CD4-positive, alpha-beta T cell (primary cell): ENCODE results near the gene ZIM2. TPM values are rescaled to one million over a fixed set of nuclear protein-coding genes. Genes with fewer than 3 reads are reported as not detected.

Source experiments
- ATAC-seq: fragments of 200-7000 bp; cut with Tn5 transposase; one replicate; pipeline ENCODE4 v1.10.0; 2022; ENCODE audit warnings: mild to moderate bottlenecking; ENCODE audit not compliant: poor library complexity
- CTCF ChIA-PET: fragments of 350-600 bp; sonication (Branson Sonifier 250); formaldehyde crosslinking; loops from one replicate; lab custom pipeline; 2021; ENCODE audit warnings: antibody characterized with exemption, inconsistent platforms; lab: Charles Lee
- POLR2A ChIA-PET: fragments of 350-600 bp; sonication (Branson Sonifier 250); formaldehyde crosslinking; loops from one replicate; lab custom pipeline; 2021; ENCODE audit warnings: antibody characterized with exemption, inconsistent platforms; lab: Charles Lee
- DNase-seq, 14 experiments: peaks; one replicate each; pipeline ENCODE4 v3.0.0-alpha.2; 2013 to 2020; ENCODE audit warnings: mixed read lengths in 2 of 14
- H3K27ac ChIP-seq, 2 donors: one replicate each; pipeline versions ENCODE4 v1.5.1 to v1.7.0; 2013; ENCODE audit warnings: low read length in 2 of 2, low read depth in 1 of 2, mild to moderate bottlenecking in 1 of 2
- H3K27me3 ChIP-seq, 2 experiments: 1 replicate in 1 of 2; 2 replicates in 1 of 2; pipeline versions ENCODE4 v1.6.1 to v1.7.0; 2013; ENCODE audit warnings: low read length in 2 of 2, control low read depth in 1 of 2, mild to moderate bottlenecking in 1 of 2, moderate library complexity in 1 of 2; ENCODE audit not compliant: insufficient read depth in 2 of 2, control insufficient read depth in 1 of 2
- H3K36me3 ChIP-seq: one replicate; pipeline ENCODE4 v1.6.1; 2013; ENCODE audit warnings: low read length, control low read depth; ENCODE audit not compliant: insufficient read depth
- H3K4me1 ChIP-seq: one replicate; pipeline ENCODE4 v1.6.1; 2013; ENCODE audit warnings: low read length, control low read depth; ENCODE audit not compliant: insufficient read depth
- H3K4me3 ChIP-seq: one replicate; pipeline ENCODE4 v1.5.1; 2013; ENCODE audit warnings: mild to moderate bottlenecking, low read length, moderate library complexity
- H3K9me3 ChIP-seq, 2 experiments: 1 replicate in 1 of 2; 2 replicates in 1 of 2; pipeline versions ENCODE4 v1.6.1 to v1.7.0; 2013; ENCODE audit warnings: low read length in 2 of 2, mild to moderate bottlenecking in 2 of 2, control low read depth in 1 of 2, moderate library complexity in 1 of 2; ENCODE audit not compliant: control insufficient read depth in 1 of 2, insufficient read depth in 1 of 2
- H3K27ac Mint-ChIP-seq: one replicate; pipeline ENCODE4 v1.8.0; 2020; ENCODE audit warnings: mixed read lengths
- H3K27me3 Mint-ChIP-seq: one replicate; pipeline ENCODE4 v1.8.0; 2021; ENCODE audit warnings: mixed read lengths
- H3K36me3 Mint-ChIP-seq: one replicate; pipeline ENCODE4 v1.8.0; 2021; ENCODE audit warnings: low read depth, mixed read lengths
- H3K4me1 Mint-ChIP-seq: one replicate; pipeline ENCODE4 v1.8.0; 2021; ENCODE audit warnings: low read depth, mixed read lengths
- H3K4me3 Mint-ChIP-seq: one replicate; pipeline ENCODE4 v1.8.0; 2020; ENCODE audit warnings: mild to moderate bottlenecking, mixed read lengths
- H3K9me3 Mint-ChIP-seq: one replicate; pipeline ENCODE4 v1.8.0; 2020; ENCODE audit warnings: mixed read lengths
- intact Hi-C, 2 experiments: fragments of 100-400 bp; cut with DNase I in 1 of 2; cut with micrococcal nuclease in 1 of 2; formaldehyde crosslinking; loops; one replicate each; pipeline versions ENCODE4 v1.15.1 to v1.9.0; 2023 to 2025; cut with DNase I, micrococcal nuclease
- total RNA-seq, 174 experiments: library from RNA in 2 of 174; stranded (reverse) in 2 of 174; gene quantifications; one replicate each; pipeline ENCODE4 v1.2.3 and lab custom pipeline; 2021 to 2026
- TF ChIP-seq, protein P1 (sequence below): fragments of 200-600 bp; IDR thresholded peaks from one replicate; pipeline ENCODE4 v1.8.0; 2022; ENCODE audit warnings: antibody characterized with exemption, mild to moderate bottlenecking

ZIM2 gene
- total RNA-seq, 2 experiments from 2014 or later, result not detected

DNA sequence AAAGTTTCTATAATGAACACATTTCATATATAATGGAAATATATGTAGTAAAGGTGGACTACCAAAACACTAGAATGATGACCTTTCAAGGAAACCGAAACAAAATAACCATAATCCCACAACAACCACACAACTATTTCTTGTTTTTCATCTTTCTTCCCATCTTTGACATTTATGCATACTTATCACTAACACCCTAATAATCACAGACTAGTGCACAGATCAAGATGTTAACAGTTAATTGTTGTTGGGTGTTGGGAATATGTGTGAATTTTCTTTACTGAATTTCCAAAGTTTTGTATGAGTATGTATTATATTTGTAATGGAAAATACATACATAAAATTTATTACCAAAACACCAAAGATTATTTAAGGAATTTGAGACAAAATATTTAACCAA, 30.3 kb downstream of the ZIM2 start:
- no peak overlapping the region for H3K27ac Mint-ChIP-seq
- Histone ChIP-seq H3K9me3 (peaks cover 13 to 19% of the 10 kb centered on the region in 2 experiments), H3K27ac (no peak overlapping the region), H3K4me3 (no peak overlapping the region), H3K27me3 (no peaks in the 10 kb centered on the region), H3K4me1 (no peaks in the 10 kb centered on the region), H3K36me3 (no peaks in the 10 kb centered on the region)
- H3K4me3 Mint-ChIP-seq, result no peak overlapping the region
- ChIA-PET CTCF (no interaction called here), POLR2A (no interaction called here)
- H3K27me3 Mint-ChIP-seq, result no peaks in the 10 kb centered on the region
- TF ChIP-seq, protein P1, sequence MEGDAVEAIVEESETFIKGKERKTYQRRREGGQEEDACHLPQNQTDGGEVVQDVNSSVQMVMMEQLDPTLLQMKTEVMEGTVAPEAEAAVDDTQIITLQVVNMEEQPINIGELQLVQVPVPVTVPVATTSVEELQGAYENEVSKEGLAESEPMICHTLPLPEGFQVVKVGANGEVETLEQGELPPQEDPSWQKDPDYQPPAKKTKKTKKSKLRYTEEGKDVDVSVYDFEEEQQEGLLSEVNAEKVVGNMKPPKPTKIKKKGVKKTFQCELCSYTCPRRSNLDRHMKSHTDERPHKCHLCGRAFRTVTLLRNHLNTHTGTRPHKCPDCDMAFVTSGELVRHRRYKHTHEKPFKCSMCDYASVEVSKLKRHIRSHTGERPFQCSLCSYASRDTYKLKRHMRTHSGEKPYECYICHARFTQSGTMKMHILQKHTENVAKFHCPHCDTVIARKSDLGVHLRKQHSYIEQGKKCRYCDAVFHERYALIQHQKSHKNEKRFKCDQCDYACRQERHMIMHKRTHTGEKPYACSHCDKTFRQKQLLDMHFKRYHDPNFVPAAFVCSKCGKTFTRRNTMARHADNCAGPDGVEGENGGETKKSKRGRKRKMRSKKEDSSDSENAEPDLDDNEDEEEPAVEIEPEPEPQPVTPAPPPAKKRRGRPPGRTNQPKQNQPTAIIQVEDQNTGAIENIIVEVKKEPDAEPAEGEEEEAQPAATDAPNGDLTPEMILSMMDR, result no peak
- no peaks in the 10 kb centered on the region for H3K36me3 Mint-ChIP-seq
- intact Hi-C loops, result no loop called here
- no peak for DNase-seq
- ATAC-seq, result no peak
- peaks cover 29% of the 10 kb centered on the region for H3K9me3 Mint-ChIP-seq
- H3K4me1 Mint-ChIP-seq, result no peaks in the 10 kb centered on the region

DNA sequence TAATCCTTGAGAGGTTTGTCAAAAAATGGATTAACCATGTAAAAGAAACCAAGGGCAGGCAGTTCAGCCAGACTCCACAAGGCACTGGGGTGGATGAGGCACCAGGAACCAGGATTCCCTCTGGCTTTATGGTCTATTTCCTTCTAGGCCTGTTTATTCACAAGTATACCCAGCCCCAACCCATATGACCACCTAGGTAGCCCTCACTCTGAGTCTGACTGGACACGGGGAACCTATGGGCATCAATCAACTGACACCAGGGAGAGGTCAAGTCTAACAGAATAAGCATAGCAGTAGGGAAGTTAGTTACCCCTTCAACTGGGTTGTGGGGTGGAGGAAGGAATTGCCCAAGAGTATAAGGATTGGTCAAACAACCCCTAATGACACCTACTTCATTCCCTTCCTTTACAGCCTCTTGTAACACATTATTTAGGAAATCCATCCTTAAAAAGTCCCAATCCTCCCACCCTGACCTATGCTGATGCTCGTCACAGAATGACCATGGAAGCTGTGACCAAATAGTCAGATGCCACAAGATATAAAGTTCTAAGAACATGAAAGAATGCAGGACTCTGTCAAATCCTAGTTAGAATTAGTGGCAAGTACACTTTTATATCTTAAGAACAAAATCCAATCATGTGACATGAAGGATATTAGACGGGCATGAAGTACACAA, 31.7 kb downstream of the ZIM2 start:
- H3K27ac Mint-ChIP-seq, result no peak overlapping the region
- Histone ChIP-seq H3K27me3 (no peaks in the 10 kb centered on the region), H3K27ac (no peak overlapping the region), H3K4me3 (no peak overlapping the region), H3K36me3 (no peaks in the 10 kb centered on the region), H3K9me3 (peaks cover 8 to 24% of the 10 kb centered on the region in 2 experiments), H3K4me1 (no peaks in the 10 kb centered on the region)
- POLR2A ChIA-PET, result no interaction called here
- intact Hi-C loops, result no loop called here
- no peaks in the 10 kb centered on the region for H3K27me3 Mint-ChIP-seq
- H3K4me3 Mint-ChIP-seq, result no peak overlapping the region
- ATAC-seq (no peak), DNase-seq (no peak)
- peaks cover 37% of the 10 kb centered on the region for H3K9me3 Mint-ChIP-seq
- no peaks in the 10 kb centered on the region for H3K36me3 Mint-ChIP-seq
- CTCF ChIA-PET, result no interaction called here
- TF ChIP-seq, protein P1, result no peak
- H3K4me1 Mint-ChIP-seq, result no peaks in the 10 kb centered on the region

DNA sequence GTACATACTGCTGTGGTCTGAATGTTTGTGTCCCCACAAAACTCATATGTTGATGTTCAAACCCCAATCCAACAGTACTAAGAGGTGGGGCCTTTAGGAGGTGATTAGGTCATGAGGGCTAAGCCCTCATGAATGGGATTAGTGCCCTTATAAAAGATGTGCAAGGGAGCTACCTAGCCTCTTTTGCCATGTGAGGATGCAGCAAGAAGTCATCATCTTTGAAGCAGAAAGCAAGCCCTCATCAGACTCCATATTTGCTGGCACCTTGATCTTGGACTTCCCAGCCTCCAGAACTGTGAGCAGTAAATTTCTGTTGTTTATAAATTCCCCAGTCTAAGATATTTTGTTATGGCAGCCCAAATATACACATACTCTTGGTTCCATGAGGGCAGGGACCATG, 33.9 kb downstream of the ZIM2 start:
- Histone ChIP-seq H3K36me3 (no peaks in the 10 kb centered on the region), H3K4me1 (no peaks in the 10 kb centered on the region), H3K27ac (no peak overlapping the region), H3K9me3 (peaks cover 9 to 40% of the 10 kb centered on the region in 2 experiments), H3K4me3 (no peak overlapping the region), H3K27me3 (no peaks in the 10 kb centered on the region)
- DNase-seq (no peak), ATAC-seq (no peak)
- no peak overlapping the region for H3K27ac Mint-ChIP-seq
- TF ChIP-seq, protein P1, result no peak
- ChIA-PET CTCF (no interaction called here), POLR2A (no interaction called here)
- H3K4me1 Mint-ChIP-seq, result no peaks in the 10 kb centered on the region
- H3K27me3 Mint-ChIP-seq, result no peaks in the 10 kb centered on the region
- peaks cover 35% of the 10 kb centered on the region for H3K9me3 Mint-ChIP-seq
- H3K4me3 Mint-ChIP-seq, result no peak overlapping the region
- peaks cover 7% of the 10 kb centered on the region for H3K36me3 Mint-ChIP-seq
- intact Hi-C loops, result no loop called here
